Natural killer cell (primary cell): ENCODE data around the gene RFLNA. TPM values are rescaled to one million over a fixed set of nuclear protein-coding genes. Genes with fewer than 3 reads are reported as not detected.

Experiments
- ATAC-seq, 3 donors: fragments of 150-1000 bp in 2 of 3; fragments of 200-7000 bp in 1 of 3; cut with Tn5 transposase; 1 replicate in 1 of 3; 2 replicates in 2 of 3; pipeline ENCODE4 v1.10.0; 2021; ENCODE audit warnings: mild to moderate bottlenecking in 2 of 3, moderate library complexity in 2 of 3
- DNase-seq, 2 donors: peaks; one replicate each; pipeline versions ENCODE4 v3.0.0 to v3.0.0-alpha.2; 2013 to 2021; ENCODE audit warnings: mixed read lengths in 1 of 2
- H3K27ac ChIP-seq: one replicate; pipeline ENCODE4 v1.5.1; 2013; ENCODE audit warnings: mild to moderate bottlenecking, low read length
- H3K27me3 ChIP-seq: one replicate; pipeline ENCODE4 v1.6.1; 2013; ENCODE audit warnings: low read length; ENCODE audit not compliant: control insufficient read depth, insufficient read depth
- H3K36me3 ChIP-seq: one replicate; pipeline ENCODE4 v1.6.1; 2013; ENCODE audit warnings: low read length; ENCODE audit not compliant: control insufficient read depth, insufficient read depth
- H3K4me1 ChIP-seq: one replicate; pipeline ENCODE4 v1.6.1; 2013; ENCODE audit warnings: low read length; ENCODE audit not compliant: control insufficient read depth, insufficient read depth
- H3K4me3 ChIP-seq: one replicate; pipeline ENCODE4 v1.5.1; 2013; ENCODE audit warnings: low read length
- H3K9me3 ChIP-seq: one replicate; pipeline ENCODE4 v1.6.1; 2013; ENCODE audit warnings: low read length; ENCODE audit not compliant: control insufficient read depth, insufficient read depth
- H3K27ac Mint-ChIP-seq, 2 donors: one replicate each; pipeline ENCODE4 v1.8.0; 2022; ENCODE audit warnings: mild to moderate bottlenecking in 2 of 2, mixed read lengths in 2 of 2, moderate library complexity in 1 of 2
- H3K27me3 Mint-ChIP-seq, 2 donors: one replicate each; pipeline ENCODE4 v1.8.0; 2022; ENCODE audit warnings: low read depth in 2 of 2, mixed read lengths in 2 of 2
- H3K36me3 Mint-ChIP-seq: one replicate; pipeline ENCODE4 v1.8.0; 2022; ENCODE audit warnings: mixed read lengths
- H3K4me1 Mint-ChIP-seq, 2 donors: one replicate each; pipeline ENCODE4 v1.8.0; 2022; ENCODE audit warnings: mixed read lengths in 2 of 2
- H3K4me3 Mint-ChIP-seq: one replicate; pipeline ENCODE4 v1.8.0; 2022; ENCODE audit warnings: mild to moderate bottlenecking, moderate library complexity, mixed read lengths
- H3K9me3 Mint-ChIP-seq, 2 donors: one replicate each; pipeline ENCODE4 v1.8.0; 2022; ENCODE audit warnings: mixed read lengths in 2 of 2
- CTCF ChIP-seq: fragments of 200-600 bp; IDR thresholded peaks from one replicate; pipeline ENCODE4 v1.8.0; 2022; ENCODE audit warnings: antibody characterized with exemption
- whole genome bisulfite sequencing: methylation state at CpG from one replicate; pipeline ENCODE4 v1.1.7; 2013; ENCODE audit warnings: missing lambda C conversion rate; ENCODE audit not compliant: insufficient coverage; 5-methylcytosine and 5-hydroxymethylcytosine counted together
- intact Hi-C: fragments of 100-400 bp; cut with micrococcal nuclease; formaldehyde crosslinking; loops from one replicate; pipeline ENCODE4 v1.14.2; 2022
- total RNA-seq, 4 donors: library from RNA; stranded (reverse); fragments of 120-200 nt in 1 of 4; gene quantifications; one replicate each; pipeline versions ENCODE4 v1.2.3 to v1.2.4, GENCODE V29; 2013 to 2022

The RFLNA gene
- total RNA-seq, 3 donors from 2014 or later (not counting 1 experiment from before 2014, with no cell fraction given), result 0.85 TPM; not detected in 2

GRCh38 chr12:124319368-124320050 lies 24.6 kb downstream of the RFLNA start:
- peaks cover 18% of the 10 kb centered on the region for H3K9me3 ChIP-seq
- no peak for TF ChIP-seq CTCF
- no peak overlapping the region for H3K4me3 Mint-ChIP-seq
- intact Hi-C loops, result no loop called here
- H3K27me3 Mint-ChIP-seq, result peaks cover 0 to 4% of the 10 kb centered on the region in 2 donors
- peaks cover 6% of the 10 kb centered on the region for H3K36me3 ChIP-seq
- 88% methylated on average over 9 of the region's 11 CpGs for WGBS
- no peak overlapping the region for H3K27ac Mint-ChIP-seq
- no peaks in the 10 kb centered on the region for H3K27me3 ChIP-seq
- H3K36me3 Mint-ChIP-seq, result no peaks in the 10 kb centered on the region
- no peaks in the 10 kb centered on the region for H3K9me3 Mint-ChIP-seq
- DNase-seq, result no peak
- no peaks in the 10 kb centered on the region for H3K4me1 ChIP-seq
- H3K4me1 Mint-ChIP-seq, result no peaks in the 10 kb centered on the region
- H3K4me3 ChIP-seq, result no peak overlapping the region
- no peak for ATAC-seq
- H3K27ac ChIP-seq, result no peak overlapping the region

- Histone ChIP-seq H3K9me3 (peaks cover 20% of the 10 kb centered on the region), H3K4me3 (no peak overlapping the region), H3K27ac (no peak overlapping the region), H3K4me1 (no peaks in the 10 kb centered on the region), H3K27me3 (no peaks in the 10 kb centered on the region), H3K36me3 (peaks cover 17% of the 10 kb centered on the region)
- peak; percentile 65 for TF ChIP-seq CTCF
- peak; percentile 55 to 69 for DNase-seq
- peak; percentile 61 to 76 (median 61) for ATAC-seq
- intact Hi-C loops, result no loop called here
- Mint-ChIP-seq H3K36me3 (no peaks in the 10 kb centered on the region), H3K27ac (no peak overlapping the region), H3K4me3 (no peak overlapping the region), H3K4me1 (no peaks in the 10 kb centered on the region), H3K9me3 (no peaks in the 10 kb centered on the region), H3K27me3 (peaks cover 0 to 4% of the 10 kb centered on the region in 2 donors)
- 36% methylated on average over 6 of the region's 6 CpGs for WGBS
Observed at GRCh38 chr12:124321040-124321481, 26.2 kb downstream of the RFLNA start.

GRCh38 chr12:124321556-124322270 lies 26.8 kb downstream of the RFLNA start:
- no peak overlapping the region for H3K4me3 ChIP-seq
- H3K4me1 Mint-ChIP-seq, result no peaks in the 10 kb centered on the region
- no peak overlapping the region for H3K27ac ChIP-seq
- DNase-seq (no peak), ATAC-seq (no peak)
- peak overlapping the region in 1 of 2 donors; percentile 80 for H3K27ac Mint-ChIP-seq
- peaks cover 0 to 4% of the 10 kb centered on the region in 2 donors for H3K27me3 Mint-ChIP-seq
- WGBS, result 97% methylated on average over 7 of the region's 7 CpGs
- no peaks in the 10 kb centered on the region for H3K4me1 ChIP-seq
- H3K4me3 Mint-ChIP-seq, result no peak overlapping the region
- H3K36me3 ChIP-seq, result peaks cover 22% of the 10 kb centered on the region
- intact Hi-C loops, result no loop called here
- no peak for TF ChIP-seq CTCF
- H3K36me3 Mint-ChIP-seq, result no peaks in the 10 kb centered on the region
- peaks cover 20% of the 10 kb centered on the region for H3K9me3 ChIP-seq
- H3K27me3 ChIP-seq, result no peaks in the 10 kb centered on the region
- no peaks in the 10 kb centered on the region for H3K9me3 Mint-ChIP-seq
